ENCODE measurements around the gene FSIP1.

FSIP1 gene

GRCh38 chr15:39685367-39685766 is 97.3 kb downstream of the FSIP1 start:
- no peaks in the 10 kb centered on the region for H3K9me3 ChIP-seq (ENCODE audit: control insufficient read depth, low read length)
- no peak overlapping the region for H2AK5ac ChIP-seq (ENCODE audit: low read length, severe bottlenecking)
- H4K8ac ChIP-seq (ENCODE audit: low read length), result no peak overlapping the region
- H3K18ac ChIP-seq (ENCODE audit: low read depth in 1 of 2, low read length in 2 of 2), result no peak overlapping the region
- no peak overlapping the region for H3K27ac ChIP-seq (ENCODE audit: low read length, poor library complexity, severe bottlenecking)
- WGBS, result 97% methylated on average over 1 of the region's 1 CpG
- no peak overlapping the region for H3K4me2 ChIP-seq (ENCODE audit: low read length, poor library complexity, severe bottlenecking)
- no peak overlapping the region for H2BK15ac ChIP-seq (ENCODE audit: low read depth, poor library complexity, severe bottlenecking)
- DNase-seq, result no peak
- peaks cover 5% of the 10 kb centered on the region for H3K4me1 ChIP-seq (ENCODE audit: control insufficient read depth, insufficient read depth, low read depth, low read length)
- H3K4ac ChIP-seq (ENCODE audit: low read depth in 1 of 2, low read length in 2 of 2), result no peak overlapping the region
- H3K4me3 ChIP-seq (ENCODE audit: insufficient read depth in 1 of 2, low read depth in 1 of 2, low read length in 2 of 2), result no peak overlapping the region
- no peaks in the 10 kb centered on the region for H3K27me3 ChIP-seq (ENCODE audit: control insufficient read depth in 1 of 2, insufficient read depth in 1 of 2, low read length in 2 of 2)
- H3K23ac ChIP-seq (ENCODE audit: low read length in 2 of 2), result no peak overlapping the region
- no peak overlapping the region for H3K9ac ChIP-seq (ENCODE audit: low read length)
- H3K36me3 ChIP-seq (ENCODE audit: control insufficient read depth in 1 of 2, insufficient read depth in 2 of 2, low read depth in 1 of 2, low read length in 2 of 2), result no peaks in the 10 kb centered on the region
- H2BK5ac ChIP-seq (ENCODE audit: low read depth, low read length, poor library complexity, severe bottlenecking), result no peak overlapping the region
- no peak overlapping the region for H4K91ac ChIP-seq (ENCODE audit: low read length)
- H2BK12ac ChIP-seq (ENCODE audit: low read length in 2 of 2), result no peak overlapping the region
- H2BK120ac ChIP-seq (ENCODE audit: low read depth, low read length), result no peak overlapping the region
- no peak overlapping the region for H3K14ac ChIP-seq (ENCODE audit: low read length in 2 of 2)
- no peaks in the 10 kb centered on the region for H3K79me1 ChIP-seq (replicated peaks; ENCODE audit: low read length, poor library complexity, severe bottlenecking)
- H2AFZ ChIP-seq (ENCODE audit: low read depth, low read length), result no peak overlapping the region

- Histone ChIP-seq H3K4me2 (ENCODE audit: low read length, poor library complexity, severe bottlenecking) (no peak overlapping the region), H3K18ac (ENCODE audit: low read depth in 1 of 2, low read length in 2 of 2) (no peak overlapping the region), H3K36me3 (ENCODE audit: control insufficient read depth in 1 of 2, insufficient read depth in 2 of 2, low read depth in 1 of 2, low read length in 2 of 2) (no peaks in the 10 kb centered on the region), H4K8ac (ENCODE audit: low read length) (no peak overlapping the region), H2BK120ac (ENCODE audit: low read depth, low read length) (no peak overlapping the region), H2AFZ (ENCODE audit: low read depth, low read length) (no peak overlapping the region), H3K23ac (ENCODE audit: low read length in 2 of 2) (no peak overlapping the region), H2AK5ac (ENCODE audit: low read length, severe bottlenecking) (no peak overlapping the region), H3K9me3 (ENCODE audit: control insufficient read depth, low read length) (no peaks in the 10 kb centered on the region), H3K9ac (ENCODE audit: low read length) (no peak overlapping the region), H3K4me3 (ENCODE audit: insufficient read depth in 1 of 2, low read depth in 1 of 2, low read length in 2 of 2) (no peak overlapping the region), H3K4ac (ENCODE audit: low read depth in 1 of 2, low read length in 2 of 2) (no peak overlapping the region), H3K27me3 (ENCODE audit: control insufficient read depth in 1 of 2, insufficient read depth in 1 of 2, low read length in 2 of 2) (no peaks in the 10 kb centered on the region), H2BK5ac (ENCODE audit: low read depth, low read length, poor library complexity, severe bottlenecking) (no peak overlapping the region), H3K4me1 (ENCODE audit: control insufficient read depth, insufficient read depth, low read depth, low read length) (peaks cover 5% of the 10 kb centered on the region), H2BK15ac (ENCODE audit: low read depth, poor library complexity, severe bottlenecking) (no peak overlapping the region), H3K14ac (ENCODE audit: low read length in 2 of 2) (no peak overlapping the region), H4K91ac (ENCODE audit: low read length) (no peak overlapping the region), H2BK12ac (ENCODE audit: low read length in 2 of 2) (no peak overlapping the region), H3K79me1 (replicated peaks; ENCODE audit: low read length, poor library complexity, severe bottlenecking) (no peaks in the 10 kb centered on the region), H3K27ac (ENCODE audit: low read length, poor library complexity, severe bottlenecking) (no peak overlapping the region)
- 67% methylated on average over 3 of the region's 3 CpGs for WGBS
- no peak for DNase-seq
Observed at GRCh38 chr15:39684233-39684632, 98.4 kb downstream of the FSIP1 start.

GRCh38 chr15:39682366-39682765 is 100.3 kb downstream of the FSIP1 start:
- Histone ChIP-seq H3K18ac (ENCODE audit: low read depth in 1 of 2, low read length in 2 of 2) (no peak overlapping the region), H2BK15ac (ENCODE audit: low read depth, poor library complexity, severe bottlenecking) (no peak overlapping the region), H3K36me3 (ENCODE audit: control insufficient read depth in 1 of 2, insufficient read depth in 2 of 2, low read depth in 1 of 2, low read length in 2 of 2) (no peaks in the 10 kb centered on the region), H2AFZ (ENCODE audit: low read depth, low read length) (no peak overlapping the region), H2BK5ac (ENCODE audit: low read depth, low read length, poor library complexity, severe bottlenecking) (no peak overlapping the region), H3K9me3 (ENCODE audit: control insufficient read depth, low read length) (no peaks in the 10 kb centered on the region), H3K4me1 (ENCODE audit: control insufficient read depth, insufficient read depth, low read depth, low read length) (peaks cover 5% of the 10 kb centered on the region), H3K23ac (ENCODE audit: low read length in 2 of 2) (no peak overlapping the region), H3K4me3 (ENCODE audit: insufficient read depth in 1 of 2, low read depth in 1 of 2, low read length in 2 of 2) (no peak overlapping the region), H3K14ac (ENCODE audit: low read length in 2 of 2) (no peak overlapping the region), H3K27me3 (ENCODE audit: control insufficient read depth in 1 of 2, insufficient read depth in 1 of 2, low read length in 2 of 2) (no peaks in the 10 kb centered on the region), H3K4ac (ENCODE audit: low read depth in 1 of 2, low read length in 2 of 2) (no peak overlapping the region), H3K79me1 (replicated peaks; ENCODE audit: low read length, poor library complexity, severe bottlenecking) (no peaks in the 10 kb centered on the region), H2BK120ac (ENCODE audit: low read depth, low read length) (no peak overlapping the region), H3K4me2 (ENCODE audit: low read length, poor library complexity, severe bottlenecking) (no peak overlapping the region), H2BK12ac (ENCODE audit: low read length in 2 of 2) (no peak overlapping the region), H3K27ac (ENCODE audit: low read length, poor library complexity, severe bottlenecking) (peak overlapping the region; percentile 8), H3K9ac (ENCODE audit: low read length) (no peak overlapping the region), H4K8ac (ENCODE audit: low read length) (no peak overlapping the region), H4K91ac (ENCODE audit: low read length) (no peak overlapping the region), H2AK5ac (ENCODE audit: low read length, severe bottlenecking) (no peak overlapping the region)
- WGBS, result 100% methylated on average over 2 of the region's 2 CpGs
- DNase-seq, result no peak

- no peak overlapping the region for H2BK120ac ChIP-seq (ENCODE audit: low read depth, low read length)
- H3K4me2 ChIP-seq (ENCODE audit: low read length, poor library complexity, severe bottlenecking), result no peak overlapping the region
- no peaks in the 10 kb centered on the region for H3K9me3 ChIP-seq (ENCODE audit: control insufficient read depth, low read length)
- H2BK5ac ChIP-seq (ENCODE audit: low read depth, low read length, poor library complexity, severe bottlenecking), result no peak overlapping the region
- no peak overlapping the region for H3K4ac ChIP-seq (ENCODE audit: low read depth in 1 of 2, low read length in 2 of 2)
- no peaks in the 10 kb centered on the region for H3K79me1 ChIP-seq (replicated peaks; ENCODE audit: low read length, poor library complexity, severe bottlenecking)
- no peak overlapping the region for H4K91ac ChIP-seq (ENCODE audit: low read length)
- H3K18ac ChIP-seq (ENCODE audit: low read depth in 1 of 2, low read length in 2 of 2), result no peak overlapping the region
- no peak overlapping the region for H4K8ac ChIP-seq (ENCODE audit: low read length)
- H3K36me3 ChIP-seq (ENCODE audit: control insufficient read depth in 1 of 2, insufficient read depth in 2 of 2, low read depth in 1 of 2, low read length in 2 of 2), result no peaks in the 10 kb centered on the region
- H3K14ac ChIP-seq (ENCODE audit: low read length in 2 of 2), result no peak overlapping the region
- no peak overlapping the region for H3K9ac ChIP-seq (ENCODE audit: low read length)
- DNase-seq, result no peak
- no peak overlapping the region for H2BK12ac ChIP-seq (ENCODE audit: low read length in 2 of 2)
- H3K23ac ChIP-seq (ENCODE audit: low read length in 2 of 2), result no peak overlapping the region
- H2AK5ac ChIP-seq (ENCODE audit: low read length, severe bottlenecking), result no peak overlapping the region
- H2BK15ac ChIP-seq (ENCODE audit: low read depth, poor library complexity, severe bottlenecking), result no peak overlapping the region
- no peaks in the 10 kb centered on the region for H3K27me3 ChIP-seq (ENCODE audit: control insufficient read depth in 1 of 2, insufficient read depth in 1 of 2, low read length in 2 of 2)
- H2AFZ ChIP-seq (ENCODE audit: low read depth, low read length), result no peak overlapping the region
- no peak overlapping the region for H3K4me3 ChIP-seq (ENCODE audit: insufficient read depth in 1 of 2, low read depth in 1 of 2, low read length in 2 of 2)
- WGBS, result 67% methylated on average over 1 of the region's 2 CpGs
- peaks cover 5% of the 10 kb centered on the region for H3K4me1 ChIP-seq (ENCODE audit: control insufficient read depth, insufficient read depth, low read depth, low read length)
- peak overlapping the region; percentile 34 for H3K27ac ChIP-seq (ENCODE audit: low read length, poor library complexity, severe bottlenecking)
Observed at GRCh38 chr15:39680868-39681267, 101.8 kb downstream of the FSIP1 start.
